SK-N-SH (cell line): ENCODE results near the gene CAVIN1.

Source experiments
- CTCF ChIP-seq: fragments of 200-600 bp; sonication (generic); IDR thresholded peaks from 2 replicates; pipeline ENCODE4 v1.6.1; 2017; ENCODE audit warnings: antibody characterized with exemption, mild to moderate bottlenecking, moderate library complexity
- GABPA ChIP-seq: IDR thresholded peaks from 2 replicates; pipeline ENCODE4 v1.4.0; 2012; ENCODE audit warnings: low read depth, mild to moderate bottlenecking
- MAX ChIP-seq: IDR thresholded peaks from 2 replicates; pipeline ENCODE4 v1.4.0; 2012; ENCODE audit warnings: low read depth
- RCOR1 ChIP-seq: fragments of 150-350 bp; IDR thresholded peaks from 2 replicates; pipeline ENCODE4 v1.6.1; 2017; ENCODE audit warnings: antibody characterized with exemption, low read length
- SIN3A ChIP-seq: IDR thresholded peaks from 2 replicates; pipeline ENCODE4 v1.6.1; 2012; ENCODE audit warnings: low read depth, mild to moderate bottlenecking, low read length, moderate library complexity, borderline replicate concordance
- YY1 ChIP-seq: IDR thresholded peaks from 2 replicates; pipeline ENCODE4 v1.4.0; 2012; ENCODE audit warnings: low read depth, mild to moderate bottlenecking

- TF ChIP-seq RCOR1 = no peak
- no peak for TF ChIP-seq GABPA
- no peak for TF ChIP-seq CTCF
- TF ChIP-seq SIN3A = no peak
- no peak for TF ChIP-seq YY1
- no peak for TF ChIP-seq MAX
Measured at GRCh38 chr17:42424991-42425610, 2.0 kb upstream of the CAVIN1 start.
